Endothelial cell of umbilical vein (primary cell): ENCODE data around the gene SLC11A2. TPM values are rescaled to one million over a fixed set of nuclear protein-coding genes. Genes with fewer than 3 reads are reported as not detected.
A peak's percentile ranks its signal among the peaks of the same experiment; 100 is the strongest.

Experiments
- BruUV-seq: library from RNA; stranded (reverse); fragments of 400-500 nt; replicated peaks from 2 replicates; lab custom pipeline; 2021; lab: Mats Ljungman, UMichigan
- CTCF ChIA-PET: fragments of 300-600, 350-600 bp; sonication (Branson Sonifier 250); formaldehyde crosslinking; loops from one replicate; lab custom pipeline; 2021; ENCODE audit warnings: antibody characterized with exemption, inconsistent platforms; lab: Charles Lee
- POLR2A ChIA-PET: fragments of 300-600, 350-600 bp; sonication (Branson Sonifier 250); formaldehyde crosslinking; loops from one replicate; lab custom pipeline; 2021; ENCODE audit warnings: antibody characterized with exemption, inconsistent platforms; lab: Charles Lee
- DNase-seq: peaks from one replicate; pipeline ENCODE4 v3.0.0-alpha.2; 2011; ENCODE audit warnings: low read depth, low spot score
- FAIRE-seq: peaks from 2 replicates; lab custom pipeline; 2011; peaks lifted over from hg19 to GRCh38; lab: Jason Lieb, UNC
- H2AFZ ChIP-seq: 2 replicates; pipeline ENCODE4 v1.6.0; 2012; ENCODE audit warnings: low read depth, low read length, control low read depth, inconsistent platforms
- H3K27ac ChIP-seq: 2 replicates; pipeline ENCODE4 v1.5.1; 2011; ENCODE audit warnings: low read depth, mild to moderate bottlenecking, control low read depth, low read length, moderate library complexity; ENCODE audit not compliant: insufficient read depth
- H3K27me3 ChIP-seq, 2 experiments: 2 replicates each; pipeline versions ENCODE4 v1.6.0 to v1.6.1; 2011; ENCODE audit warnings: low read length in 2 of 2, mixed read lengths in 1 of 2; ENCODE audit not compliant: control insufficient read depth in 2 of 2, insufficient read depth in 2 of 2
- H3K36me3 ChIP-seq, 2 experiments: 2 replicates in 1 of 2; 3 replicates in 1 of 2; pipeline ENCODE4 v1.5.1; 2011; ENCODE audit warnings: low read length in 2 of 2, mild to moderate bottlenecking in 1 of 2, moderate library complexity in 1 of 2; ENCODE audit not compliant: control insufficient read depth in 2 of 2, insufficient read depth in 2 of 2; ENCODE audit errors: extremely low read depth in 1 of 2
- H3K4me1 ChIP-seq: 3 replicates; pipeline ENCODE4 v1.5.1; 2011; ENCODE audit warnings: mild to moderate bottlenecking, low read length; ENCODE audit not compliant: control insufficient read depth, insufficient read depth; ENCODE audit errors: extremely low read depth
- H3K4me2 ChIP-seq: 2 replicates; pipeline ENCODE4 v1.6.1; 2011; ENCODE audit warnings: low read length, control low read depth, mixed read lengths; ENCODE audit not compliant: insufficient read depth
- H3K4me3 ChIP-seq, 3 experiments: fragments of 200-600 bp in 1 of 3; sonication (generic), shearing (Covaris generic) in 1 of 3; replicated peaks in 1 of 3; 2 replicates each; pipeline ENCODE4 v1.5.1; 2011 to 2016; ENCODE audit warnings: control low read depth in 3 of 3, low read length in 3 of 3, mild to moderate bottlenecking in 2 of 3, inconsistent platforms in 1 of 3, low read depth in 1 of 3, moderate library complexity in 1 of 3; ENCODE audit not compliant: insufficient read depth in 1 of 3
- H3K79me2 ChIP-seq: 2 replicates; pipeline ENCODE4 v1.6.0; 2012; ENCODE audit warnings: low read length, inconsistent platforms; ENCODE audit not compliant: control insufficient read depth, insufficient read depth
- H3K9ac ChIP-seq: replicated peaks from 2 replicates; pipeline ENCODE3; 2011; ENCODE audit warnings: low read length, control low read depth; ENCODE audit not compliant: insufficient read depth; ENCODE audit errors: extremely low read depth
- H3K9me1 ChIP-seq: replicated peaks from 3 replicates; pipeline ENCODE4 v1.6.0; 2011; ENCODE audit warnings: mild to moderate bottlenecking, low read length; ENCODE audit not compliant: control insufficient read depth, insufficient read depth; ENCODE audit errors: extremely low read depth
- H3K9me3 ChIP-seq: replicated peaks from 2 replicates; pipeline ENCODE4 v1.5.1; 2012; ENCODE audit warnings: low read length, inconsistent platforms; ENCODE audit not compliant: control insufficient read depth, insufficient read depth
- H4K20me1 ChIP-seq: replicated peaks from 2 replicates; pipeline ENCODE3; 2011; ENCODE audit warnings: mild to moderate bottlenecking, low read length; ENCODE audit not compliant: control insufficient read depth, insufficient read depth; ENCODE audit errors: extremely low read depth
- EZH2 ChIP-seq: IDR thresholded peaks from 2 replicates; pipeline ENCODE4 v1.6.1; 2012; ENCODE audit warnings: borderline replicate concordance, low read depth, mild to moderate bottlenecking, moderate library complexity, low read length, inconsistent platforms; ENCODE audit not compliant: severe bottlenecking
- JUN ChIP-seq: IDR thresholded peaks from 2 replicates; pipeline ENCODE4 v1.6.1; 2011; ENCODE audit warnings: borderline replicate concordance, low read depth; ENCODE audit not compliant: insufficient read length, insufficient read depth
- MAX ChIP-seq: IDR thresholded peaks from 2 replicates; pipeline ENCODE4 v1.6.1; 2011; ENCODE audit not compliant: insufficient read depth, insufficient read length
- POLR2A ChIP-seq: IDR thresholded peaks from 2 replicates; pipeline ENCODE4 v1.6.1; 2012; ENCODE audit warnings: low read depth, mild to moderate bottlenecking, control low read depth, low read length
- POLR2AphosphoS5 ChIP-seq: IDR thresholded peaks from 2 replicates; pipeline ENCODE4 v1.6.1; 2012; ENCODE audit warnings: low read depth, mild to moderate bottlenecking, control low read depth, low read length, moderate library complexity; ENCODE audit not compliant: insufficient read depth
- dilution Hi-C: fragments of 300-500 bp; cut with MboI; formaldehyde crosslinking; loops from one replicate; pipeline ENCODE4 v1.15.0; 2019; ENCODE audit warnings: low sequenced_read_pairs; ENCODE audit not compliant: extremely low pct_ligation_motif_present
- intact Hi-C: fragments of 100-400 bp; cut with micrococcal nuclease; formaldehyde crosslinking; loops from one replicate; pipeline ENCODE4 v1.10.0; 2022
- polyA plus RNA-seq, 4 experiments: library from polyadenylated mRNA; depleted of rRNA in 3 of 4; stranded (reverse) in 3 of 4; unstranded in 1 of 4; fragments of >200 nt; gene quantifications; 2 replicates each; pipeline versions ENCODE4 v1.2.1 to v1.2.3, GENCODE V29; 2011 to 2012; ENCODE audit warnings: missing spikeins in 1 of 4
- total RNA-seq: library from RNA; stranded (reverse); gene quantifications from 2 replicates; pipeline ENCODE4 v1.2.3, GENCODE V29; 2021

The SLC11A2 gene
- total and polyA plus RNA-seq, 2 donors (not counting 3 experiments of a cell fraction or from before 2014, with no cell fraction given), result 47.5 to 56.4 TPM

GRCh38 chr12:51065530-51065929 lies 39.3 kb upstream of the SLC11A2 start:
- Histone ChIP-seq H4K20me1 (no peaks in the 10 kb centered on the region), H3K9me3 (no peaks in the 10 kb centered on the region), H3K4me1 (no peaks in the 10 kb centered on the region), H3K79me2 (no peaks in the 10 kb centered on the region), H3K9ac (no peak overlapping the region), H2AFZ (no peak overlapping the region), H3K36me3 (peaks cover 24 to 37% of the 10 kb centered on the region in 2 experiments), H3K4me3 (no peak overlapping the region), H3K9me1 (no peaks in the 10 kb centered on the region), H3K27me3 (no peaks in the 10 kb centered on the region), H3K4me2 (no peak overlapping the region), H3K27ac (no peak overlapping the region)
- dilution Hi-C loops (no loop called here), intact Hi-C loops (no loop called here)
- TF ChIP-seq JUN (no peak), EZH2 (no peak), POLR2A (no peak)
- ChIA-PET CTCF (no interaction called here), POLR2A (interaction anchor here (0.7 kb wide), 1 partner anchor 11 kb away, joined by 14 read pairs; no protein-coding TSS in a partner anchor)
- no TSS peak for BruUV-seq
- no peak for DNase-seq
- FAIRE-seq, result no peak

- no peak for FAIRE-seq
- H2AFZ ChIP-seq, result no peak overlapping the region
- intact Hi-C loops (no loop called here), dilution Hi-C loops (no loop called here)
- POLR2A ChIA-PET, result no interaction called here
- no peak overlapping the region for H3K27ac ChIP-seq
- DNase-seq, result no peak
- BruUV-seq, result no TSS peak
- TF ChIP-seq POLR2AphosphoS5 (peak; percentile 22), MAX (no peak)
- no peaks in the 10 kb centered on the region for H3K4me1 ChIP-seq
- H3K36me3 ChIP-seq, result peaks cover 26 to 42% of the 10 kb centered on the region in 2 experiments
- no peak overlapping the region for H3K4me2 ChIP-seq
- no peak overlapping the region for H3K4me3 ChIP-seq
- H4K20me1 ChIP-seq, result no peaks in the 10 kb centered on the region
- H3K9me3 ChIP-seq, result no peaks in the 10 kb centered on the region
- H3K9me1 ChIP-seq, result no peaks in the 10 kb centered on the region
- H3K79me2 ChIP-seq, result no peaks in the 10 kb centered on the region
- H3K9ac ChIP-seq, result no peak overlapping the region
- no peaks in the 10 kb centered on the region for H3K27me3 ChIP-seq
- CTCF ChIA-PET, result interaction anchor here (1.8 to 3.0 kb wide), 2 partner anchors 17 to 278 kb away, joined by 6 to 10 read pairs; no protein-coding TSS in a partner anchor
Measured at GRCh38 chr12:51062631-51063397, 36.6 kb upstream of the SLC11A2 start.
